PC-3 (cell line): ENCODE data around the gene NEUROD6. TPM values are rescaled to one million over a fixed set of nuclear protein-coding genes. Genes with fewer than 3 reads are reported as not detected.

Source experiments
- ATAC-seq: fragments of 200-7000 bp; cut with Tn5 transposase; 2 replicates; pipeline ENCODE4 v1.9.1; 2020; ENCODE audit warnings: mild to moderate bottlenecking, moderate library complexity
- Bru-seq: library from RNA; stranded (reverse); fragments of 400-500 nt; gene quantifications from one replicate; lab custom pipeline; 2021; lab: Mats Ljungman, UMichigan
- BruChase-seq, 2 experiments: library from RNA; stranded (reverse); fragments of 400-500 nt; gene quantifications; one replicate each; lab custom pipeline; 2021; lab: Mats Ljungman, UMichigan
- BruUV-seq: library from RNA; stranded (reverse); fragments of 400-500 nt; replicated peaks from 2 replicates; lab custom pipeline; 2021; lab: Mats Ljungman, UMichigan
- CTCF ChIA-PET: fragments of 300-600 bp; sonication (Branson Sonifier 250); formaldehyde crosslinking; loops from one replicate; lab custom pipeline; 2022; ENCODE audit warnings: antibody characterized with exemption; lab: Charles Lee
- POLR2A ChIA-PET: fragments of 300-600 bp; sonication (Branson Sonifier 250); formaldehyde crosslinking; loops from one replicate; lab custom pipeline; 2022; ENCODE audit warnings: antibody characterized with exemption; ENCODE audit not compliant: unreplicated experiment; lab: Charles Lee
- DNase-seq: peaks from one replicate; pipeline ENCODE4 v3.0.0-alpha.2; 2015
- H2AFZ ChIP-seq: fragments of 300-600 bp; sonication (generic); 2 replicates; pipeline ENCODE4 v1.6.0; 2016; ENCODE audit warnings: antibody characterized with exemption, low read length
- H3F3A ChIP-seq: fragments of 300-600 bp; sonication (generic); one replicate; pipeline ENCODE4 v1.6.0; 2017; ENCODE audit warnings: antibody characterized with exemption, low read length, control low read depth, mild to moderate bottlenecking; ENCODE audit not compliant: unreplicated experiment
- H3K27ac ChIP-seq: fragments of 300-600 bp; sonication (generic); 2 replicates; pipeline ENCODE4 v1.5.1; 2016; ENCODE audit warnings: mild to moderate bottlenecking, low read length
- H3K27me3 ChIP-seq: fragments of 300-600 bp; sonication (generic); 2 replicates; pipeline ENCODE4 v1.6.1; 2016; ENCODE audit warnings: low read length, mixed read lengths
- H3K36me3 ChIP-seq: fragments of 300-600 bp; sonication (generic); 2 replicates; pipeline ENCODE4 v1.6.1; 2016; ENCODE audit warnings: low read depth, mixed run types, low read length, mixed read lengths
- H3K4me1 ChIP-seq: fragments of 300-600 bp; sonication (generic); 2 replicates; pipeline ENCODE4 v1.5.1; 2016; ENCODE audit warnings: low read length; ENCODE audit not compliant: insufficient read depth
- H3K4me2 ChIP-seq: fragments of 300-600 bp; sonication (generic); 2 replicates; pipeline ENCODE4 v1.6.0; 2016; ENCODE audit warnings: low read length
- H3K4me3 ChIP-seq: fragments of 300-600 bp; sonication (generic); 2 replicates; pipeline ENCODE4 v1.5.1; 2016; ENCODE audit warnings: mild to moderate bottlenecking, low read length, mixed read lengths
- H3K79me2 ChIP-seq: fragments of 300-600 bp; sonication (generic); 2 replicates; pipeline ENCODE4 v1.6.1; 2017; ENCODE audit warnings: low read length, mixed read lengths
- H3K9ac ChIP-seq: fragments of 300-600 bp; sonication (generic); 2 replicates; pipeline ENCODE4 v1.6.0; 2016; ENCODE audit warnings: mild to moderate bottlenecking, low read length
- H3K9me2 ChIP-seq: fragments of 300-600 bp; sonication (generic); replicated peaks from 2 replicates; pipeline ENCODE4 v1.6.1; 2016; ENCODE audit warnings: mixed run types, low read length, mixed read lengths
- H3K9me3 ChIP-seq: fragments of 300-600 bp; sonication (generic); 2 replicates; pipeline ENCODE4 v1.6.1; 2016; ENCODE audit warnings: low read length, mixed read lengths
- H4K20me1 ChIP-seq: fragments of 300-600 bp; sonication (generic); 2 replicates; pipeline ENCODE4 v1.6.1; 2016; ENCODE audit warnings: low read length, mixed read lengths
- EZH2 ChIP-seq: fragments of 300-600 bp; sonication (generic); IDR thresholded peaks from one replicate; pipeline ENCODE4 v1.6.1; 2017; ENCODE audit warnings: antibody characterized with exemption, mild to moderate bottlenecking, low read length; ENCODE audit not compliant: unreplicated experiment
- EZH2phosphoT487 ChIP-seq: fragments of 300-600 bp; sonication (generic); IDR thresholded peaks from 2 replicates; pipeline ENCODE4 v1.6.1; 2018; ENCODE audit warnings: mild to moderate bottlenecking, antibody characterized with exemption, low read length, borderline replicate concordance
- intact Hi-C: fragments of 100-400 bp; cut with micrococcal nuclease; formaldehyde crosslinking; loops from 2 replicates; pipeline ENCODE4 v1.9.0; 2023
- long read RNA-seq: library from polyadenylated mRNA; unstranded; transcript quantifications from one replicate; pipeline ENCODE4 v2.0.0, GENCODE V29; 2021; ENCODE audit not compliant: unreplicated experiment
- total RNA-seq: library from RNA; depleted of rRNA; stranded (reverse); fragments of >200 nt; gene quantifications from 2 replicates; pipeline ENCODE4 v1.2.3, GENCODE V29; 2014; rRNA removed
- TF ChIP-seq, protein P1 (sequence below): fragments of 300-600 bp; sonication (generic); conservative IDR thresholded peaks from 2 replicates; pipeline ENCODE4 v1.5.1; 2017; ENCODE audit warnings: antibody characterized with exemption, low read depth, mild to moderate bottlenecking, low read length

NEUROD6 gene
- total RNA-seq (not detected in 2 replicates), Bru-seq, nascent RNA (not detected), BruChase-seq, experiment 1, labeled RNA remaining after a 6-hour chase (not detected), BruChase-seq, experiment 2, labeled RNA remaining after a 2-hour chase (not detected)
- long read RNA-seq: 0 reads

GRCh38 chr7:31340603-31341002, at the start of gene NEUROD6:
Gene NEUROD6 (minus strand): TSS chr7:31340726. CDS start chr7:31339268, 1,458 bp downstream.
- no peaks in the 10 kb centered on the region for H3K9me3 ChIP-seq
- H3K9ac ChIP-seq: no peak within 1 kb of the TSS
- intact Hi-C loops: no loop called here
- ATAC-seq: no peak
- H4K20me1 ChIP-seq: no peaks in the 10 kb centered on the region
- ChIA-PET CTCF (no interaction called here), POLR2A (no interaction called here)
- H3F3A ChIP-seq: no peaks in the 10 kb centered on the region
- peaks cover 90% of the 10 kb centered on the region for H3K27me3 ChIP-seq
- DNase-seq: no peak
- H3K4me3 ChIP-seq: no peak within 1 kb of the TSS
- no peaks in the 10 kb centered on the region for H3K79me2 ChIP-seq
- no peak within 1 kb of the TSS for H3K4me2 ChIP-seq
- H2AFZ ChIP-seq: no peak within 1 kb of the TSS
- no peaks in the 10 kb centered on the region for H3K4me1 ChIP-seq
- no peak within 1 kb of the TSS for H3K27ac ChIP-seq
- no peaks in the 10 kb centered on the region for H3K36me3 ChIP-seq
- no peaks in the 10 kb centered on the region for H3K9me2 ChIP-seq
- BruUV-seq: no TSS peak
- TF ChIP-seq, protein P1, sequence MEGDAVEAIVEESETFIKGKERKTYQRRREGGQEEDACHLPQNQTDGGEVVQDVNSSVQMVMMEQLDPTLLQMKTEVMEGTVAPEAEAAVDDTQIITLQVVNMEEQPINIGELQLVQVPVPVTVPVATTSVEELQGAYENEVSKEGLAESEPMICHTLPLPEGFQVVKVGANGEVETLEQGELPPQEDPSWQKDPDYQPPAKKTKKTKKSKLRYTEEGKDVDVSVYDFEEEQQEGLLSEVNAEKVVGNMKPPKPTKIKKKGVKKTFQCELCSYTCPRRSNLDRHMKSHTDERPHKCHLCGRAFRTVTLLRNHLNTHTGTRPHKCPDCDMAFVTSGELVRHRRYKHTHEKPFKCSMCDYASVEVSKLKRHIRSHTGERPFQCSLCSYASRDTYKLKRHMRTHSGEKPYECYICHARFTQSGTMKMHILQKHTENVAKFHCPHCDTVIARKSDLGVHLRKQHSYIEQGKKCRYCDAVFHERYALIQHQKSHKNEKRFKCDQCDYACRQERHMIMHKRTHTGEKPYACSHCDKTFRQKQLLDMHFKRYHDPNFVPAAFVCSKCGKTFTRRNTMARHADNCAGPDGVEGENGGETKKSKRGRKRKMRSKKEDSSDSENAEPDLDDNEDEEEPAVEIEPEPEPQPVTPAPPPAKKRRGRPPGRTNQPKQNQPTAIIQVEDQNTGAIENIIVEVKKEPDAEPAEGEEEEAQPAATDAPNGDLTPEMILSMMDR: no peak
- TF ChIP-seq EZH2 (no peak), EZH2phosphoT487 (no peak)

- H3K9ac ChIP-seq: no peak overlapping the region
- no peaks in the 10 kb centered on the region for H3K36me3 ChIP-seq
- peaks cover 10% of the 10 kb centered on the region; the same call in 1 of the 2 replicates for H3K27me3 ChIP-seq
- intact Hi-C loops: no loop called here
- no peaks in the 10 kb centered on the region for H3K4me1 ChIP-seq
- no peak overlapping the region for H3K4me3 ChIP-seq
- H3K27ac ChIP-seq: no peak overlapping the region
- H3K9me3 ChIP-seq: no peaks in the 10 kb centered on the region
- DNase-seq (no peak), ATAC-seq (no peak)
- no peaks in the 10 kb centered on the region for H3K9me2 ChIP-seq
- CTCF ChIA-PET: no interaction called here
- no peaks in the 10 kb centered on the region for H4K20me1 ChIP-seq
- no peaks in the 10 kb centered on the region for H3K79me2 ChIP-seq
- BruUV-seq: no TSS peak
- H3F3A ChIP-seq: no peaks in the 10 kb centered on the region
- H3K4me2 ChIP-seq: no peak overlapping the region
- TF ChIP-seq EZH2 (no peak), EZH2phosphoT487 (no peak)
- TF ChIP-seq, protein P1: no peak
- H2AFZ ChIP-seq: no peak overlapping the region
- POLR2A ChIA-PET: interaction anchor here (0.5 kb wide), 1 partner anchor 15 kb away, joined by 4 read pairs; no protein-coding TSS in a partner anchor
Measured at GRCh38 chr7:31384466-31384865, 43.9 kb upstream of the NEUROD6 start.

DNA sequence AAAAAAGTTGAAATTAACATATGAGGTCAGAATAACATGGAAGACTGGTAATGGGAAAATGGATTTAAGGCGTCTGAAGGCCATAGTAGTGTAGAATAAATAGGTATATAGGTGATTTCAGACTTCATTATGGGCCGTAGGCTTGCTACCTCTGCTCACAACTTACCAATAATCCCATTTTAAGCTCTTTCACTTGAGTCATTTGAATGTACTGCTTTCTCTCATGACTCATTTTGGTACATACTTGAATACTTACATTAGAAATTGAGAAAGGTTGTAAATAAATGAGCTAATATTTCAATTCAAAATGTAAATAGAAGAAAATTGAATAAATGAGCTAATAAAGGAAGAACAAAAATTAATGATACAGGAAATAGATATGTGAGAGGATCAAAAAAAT, 42.2 kb upstream of the NEUROD6 start:
- ATAC-seq (no peak), DNase-seq (peak; percentile 23)
- intact Hi-C loops: no loop called here
- H3K4me2 ChIP-seq: no peak overlapping the region
- H3K9me3 ChIP-seq: no peaks in the 10 kb centered on the region
- no TSS peak for BruUV-seq
- ChIA-PET POLR2A (no interaction called here), CTCF (interaction anchor here (1.1 kb wide), 1 partner anchor 60 kb away, joined by 4 read pairs; no protein-coding TSS in a partner anchor)
- H3K9me2 ChIP-seq: no peaks in the 10 kb centered on the region
- TF ChIP-seq, protein P1: no peak
- TF ChIP-seq EZH2 (no peak), EZH2phosphoT487 (no peak)
- H3K9ac ChIP-seq: no peak overlapping the region
- no peaks in the 10 kb centered on the region for H3F3A ChIP-seq
- H3K4me1 ChIP-seq: no peaks in the 10 kb centered on the region
- no peaks in the 10 kb centered on the region for H3K36me3 ChIP-seq
- no peak overlapping the region for H3K4me3 ChIP-seq
- H3K79me2 ChIP-seq: no peaks in the 10 kb centered on the region
- H3K27me3 ChIP-seq: peaks cover 11% of the 10 kb centered on the region; the same call in 1 of the 2 replicates
- H4K20me1 ChIP-seq: no peaks in the 10 kb centered on the region
- H2AFZ ChIP-seq: no peak overlapping the region
- no peak overlapping the region for H3K27ac ChIP-seq
